ENCODE results near the gene LPCAT2.

The LPCAT2 gene

GRCh38 chr16:55561319-55561848 lies 52.5 kb downstream of the LPCAT2 start:
- DNase-seq (ENCODE audit: low read depth), result no peak
- TF ChIP-seq CTCF (IDR thresholded peaks at IDR 0.05; ENCODE audit: low read depth, low read length, missing control alignments), result no peak

GRCh38 chr16:55562936-55563335 lies 54.1 kb downstream of the LPCAT2 start:
- TF ChIP-seq CTCF (IDR thresholded peaks at IDR 0.05; ENCODE audit: low read depth, low read length, missing control alignments), result no peak
- no peak overlapping the region for H3K4me3 ChIP-seq (ENCODE audit: low read depth, low read length)
- DNase-seq (ENCODE audit: low read depth), result no peak

More at GRCh38 chr16:55561319-55561848, 52.5 kb downstream of the LPCAT2 start:
- no peak overlapping the region for H3K4me3 ChIP-seq (ENCODE audit: low read depth, low read length)

- DNase-seq (ENCODE audit: low read depth), result no peak
- H3K4me3 ChIP-seq (ENCODE audit: low read depth, low read length), result no peak overlapping the region
- TF ChIP-seq CTCF (IDR thresholded peaks at IDR 0.05; ENCODE audit: low read depth, low read length, missing control alignments), result no peak
Observed at GRCh38 chr16:55563797-55564196, 54.9 kb downstream of the LPCAT2 start.

GRCh38 chr16:55565086-55565485 lies 56.2 kb downstream of the LPCAT2 start:
- H3K4me3 ChIP-seq (ENCODE audit: low read depth, low read length), result no peak overlapping the region
- TF ChIP-seq CTCF (IDR thresholded peaks at IDR 0.05; ENCODE audit: low read depth, low read length, missing control alignments), result no peak
- DNase-seq (ENCODE audit: low read depth), result no peak

GRCh38 chr16:55566432-55567175 lies 57.7 kb downstream of the LPCAT2 start, which contains the start of gene CAPNS2:
CAPNS2 (plus strand) TSS chr16:55566684; CDS start chr16:55566757, 73 bp downstream.
- H3K4me3 ChIP-seq (ENCODE audit: low read depth, low read length), result no peak within 1 kb of the TSS
- no peak for TF ChIP-seq CTCF (IDR thresholded peaks at IDR 0.05; ENCODE audit: low read depth, low read length, missing control alignments)
- DNase-seq (ENCODE audit: low read depth), result no peak

GRCh38 chr16:55567382-55567781 lies 58.5 kb downstream of the LPCAT2 start:
- H3K4me3 ChIP-seq (ENCODE audit: low read depth, low read length), result no peak overlapping the region
- TF ChIP-seq CTCF (IDR thresholded peaks at IDR 0.05; ENCODE audit: low read depth, low read length, missing control alignments), result no peak
- no peak for DNase-seq (ENCODE audit: low read depth)

- no peak overlapping the region for H3K4me3 ChIP-seq (ENCODE audit: low read depth, low read length)
- no peak for TF ChIP-seq CTCF (IDR thresholded peaks at IDR 0.05; ENCODE audit: low read depth, low read length, missing control alignments)
- no peak for DNase-seq (ENCODE audit: low read depth)
Observed at GRCh38 chr16:55568207-55568606, 59.3 kb downstream of the LPCAT2 start.

Data from GM12864 (cell line).